ENCODE measurements around the gene BDKRB2.
A peak's percentile ranks its signal among the peaks of the same experiment; 100 is the strongest.

BDKRB2 gene

GRCh38 chr14:96191353-96191752, 13.3 kb upstream of the BDKRB2 start:
- no peaks in the 10 kb centered on the region for H3K36me3 ChIP-seq (ENCODE audit: control insufficient read depth in 1 of 2, insufficient read depth in 2 of 2, low read length in 2 of 2)

GRCh38 chr14:96191841-96192462, 12.7 kb upstream of the BDKRB2 start:
- Histone ChIP-seq H3K4me3 (ENCODE audit: low read depth in 1 of 2, low read length in 2 of 2) (no peak overlapping the region), H3K36me3 (ENCODE audit: control insufficient read depth in 1 of 2, insufficient read depth in 2 of 2, low read length in 2 of 2) (no peaks in the 10 kb centered on the region), H3K4me1 (ENCODE audit: control insufficient read depth in 1 of 2, insufficient read depth in 2 of 2, low read length in 2 of 2) (peaks cover 0 to 4% of the 10 kb centered on the region in 2 donors), H3K9me3 (ENCODE audit: control insufficient read depth in 1 of 2, low read length in 2 of 2) (no peaks in the 10 kb centered on the region), H3K9ac (ENCODE audit: low read depth in 1 of 2, low read length in 2 of 2) (no peak overlapping the region), H3K27me3 (ENCODE audit: control insufficient read depth in 1 of 2, insufficient read depth in 2 of 2, low read length in 2 of 2) (no peaks in the 10 kb centered on the region), H3K27ac (ENCODE audit: low read depth, low read length) (no peak overlapping the region)

More at GRCh38 chr14:96191353-96191752, 13.3 kb upstream of the BDKRB2 start:
- peaks cover 0 to 4% of the 10 kb centered on the region in 2 donors for H3K4me1 ChIP-seq (ENCODE audit: control insufficient read depth in 1 of 2, insufficient read depth in 2 of 2, low read length in 2 of 2)
- H3K27me3 ChIP-seq (ENCODE audit: control insufficient read depth in 1 of 2, insufficient read depth in 2 of 2, low read length in 2 of 2): no peaks in the 10 kb centered on the region
- no peak overlapping the region for H3K4me3 ChIP-seq (ENCODE audit: low read depth in 1 of 2, low read length in 2 of 2)
- no peak overlapping the region for H3K9ac ChIP-seq (ENCODE audit: low read depth in 1 of 2, low read length in 2 of 2)
- no peak overlapping the region for H3K27ac ChIP-seq (ENCODE audit: low read depth, low read length)
- H3K9me3 ChIP-seq (ENCODE audit: control insufficient read depth in 1 of 2, low read length in 2 of 2): no peaks in the 10 kb centered on the region

- H3K9me3 ChIP-seq (ENCODE audit: control insufficient read depth in 1 of 2, low read length in 2 of 2): no peaks in the 10 kb centered on the region
- no peak overlapping the region for H3K27ac ChIP-seq (ENCODE audit: low read depth, low read length)
- H3K9ac ChIP-seq (ENCODE audit: low read depth in 1 of 2, low read length in 2 of 2): no peak overlapping the region
- H3K27me3 ChIP-seq (ENCODE audit: control insufficient read depth in 1 of 2, insufficient read depth in 2 of 2, low read length in 2 of 2): no peaks in the 10 kb centered on the region
- no peaks in the 10 kb centered on the region for H3K36me3 ChIP-seq (ENCODE audit: control insufficient read depth in 1 of 2, insufficient read depth in 2 of 2, low read length in 2 of 2)
- H3K4me3 ChIP-seq (ENCODE audit: low read depth in 1 of 2, low read length in 2 of 2): no peak overlapping the region
- peaks cover 0 to 4% of the 10 kb centered on the region in 2 donors for H3K4me1 ChIP-seq (ENCODE audit: control insufficient read depth in 1 of 2, insufficient read depth in 2 of 2, low read length in 2 of 2)
These were observed 11.4 kb upstream of the BDKRB2 start for GRCh38 chr14:96192975-96193805.

- Histone ChIP-seq H3K27me3 (ENCODE audit: control insufficient read depth in 1 of 2, insufficient read depth in 2 of 2, low read length in 2 of 2) (no peaks in the 10 kb centered on the region), H3K9me3 (ENCODE audit: control insufficient read depth in 1 of 2, low read length in 2 of 2) (no peaks in the 10 kb centered on the region), H3K27ac (ENCODE audit: low read depth, low read length) (peak overlapping the region; percentile 14), H3K4me3 (ENCODE audit: low read depth in 1 of 2, low read length in 2 of 2) (no peak overlapping the region), H3K36me3 (ENCODE audit: control insufficient read depth in 1 of 2, insufficient read depth in 2 of 2, low read length in 2 of 2) (no peaks in the 10 kb centered on the region), H3K9ac (ENCODE audit: low read depth in 1 of 2, low read length in 2 of 2) (no peak overlapping the region), H3K4me1 (ENCODE audit: control insufficient read depth in 1 of 2, insufficient read depth in 2 of 2, low read length in 2 of 2) (peaks cover 0 to 9% of the 10 kb centered on the region in 2 donors)
These were observed 10.4 kb upstream of the BDKRB2 start for GRCh38 chr14:96194262-96194656.

GRCh38 chr14:96194657-96195431, 9.8 kb upstream of the BDKRB2 start:
- Histone ChIP-seq H3K9ac (ENCODE audit: low read depth in 1 of 2, low read length in 2 of 2) (no peak overlapping the region), H3K9me3 (ENCODE audit: control insufficient read depth in 1 of 2, low read length in 2 of 2) (no peaks in the 10 kb centered on the region), H3K27ac (ENCODE audit: low read depth, low read length) (peak overlapping the region; percentile 7), H3K27me3 (ENCODE audit: control insufficient read depth in 1 of 2, insufficient read depth in 2 of 2, low read length in 2 of 2) (no peaks in the 10 kb centered on the region), H3K4me1 (ENCODE audit: control insufficient read depth in 1 of 2, insufficient read depth in 2 of 2, low read length in 2 of 2) (peaks cover 0 to 9% of the 10 kb centered on the region in 2 donors), H3K36me3 (ENCODE audit: control insufficient read depth in 1 of 2, insufficient read depth in 2 of 2, low read length in 2 of 2) (no peaks in the 10 kb centered on the region), H3K4me3 (ENCODE audit: low read depth in 1 of 2, low read length in 2 of 2) (no peak overlapping the region)

- H3K9ac ChIP-seq (ENCODE audit: low read depth in 1 of 2, low read length in 2 of 2): no peak overlapping the region
These were observed 9.1 kb upstream of the BDKRB2 start for GRCh38 chr14:96195441-96196081.

GRCh38 chr14:96197163-96197852, 7.3 kb upstream of the BDKRB2 start:
- Histone ChIP-seq H3K4me1 (ENCODE audit: control insufficient read depth in 1 of 2, insufficient read depth in 2 of 2, low read length in 2 of 2) (peaks cover 5 to 13% of the 10 kb centered on the region in 2 donors), H3K9me3 (ENCODE audit: control insufficient read depth in 1 of 2, low read length in 2 of 2) (no peaks in the 10 kb centered on the region), H3K36me3 (ENCODE audit: control insufficient read depth in 1 of 2, insufficient read depth in 2 of 2, low read length in 2 of 2) (no peaks in the 10 kb centered on the region), H3K27ac (ENCODE audit: low read depth, low read length) (peak overlapping the region; percentile 40), H3K27me3 (ENCODE audit: control insufficient read depth in 1 of 2, insufficient read depth in 2 of 2, low read length in 2 of 2) (no peaks in the 10 kb centered on the region), H3K9ac (ENCODE audit: low read depth in 1 of 2, low read length in 2 of 2) (no peak overlapping the region), H3K4me3 (ENCODE audit: low read depth in 1 of 2, low read length in 2 of 2) (no peak overlapping the region)

More at GRCh38 chr14:96195441-96196081, 9.1 kb upstream of the BDKRB2 start:
- no peak overlapping the region for H3K27ac ChIP-seq (ENCODE audit: low read depth, low read length)
- no peaks in the 10 kb centered on the region for H3K36me3 ChIP-seq (ENCODE audit: control insufficient read depth in 1 of 2, insufficient read depth in 2 of 2, low read length in 2 of 2)
- peaks cover 0 to 9% of the 10 kb centered on the region in 2 donors for H3K4me1 ChIP-seq (ENCODE audit: control insufficient read depth in 1 of 2, insufficient read depth in 2 of 2, low read length in 2 of 2)
- no peaks in the 10 kb centered on the region for H3K27me3 ChIP-seq (ENCODE audit: control insufficient read depth in 1 of 2, insufficient read depth in 2 of 2, low read length in 2 of 2)
- no peak overlapping the region for H3K4me3 ChIP-seq (ENCODE audit: low read depth in 1 of 2, low read length in 2 of 2)
- H3K9me3 ChIP-seq (ENCODE audit: control insufficient read depth in 1 of 2, low read length in 2 of 2): no peaks in the 10 kb centered on the region

GRCh38 chr14:96197969-96198368, 6.7 kb upstream of the BDKRB2 start:
- Histone ChIP-seq H3K27me3 (ENCODE audit: control insufficient read depth in 1 of 2, insufficient read depth in 2 of 2, low read length in 2 of 2) (no peaks in the 10 kb centered on the region), H3K27ac (ENCODE audit: low read depth, low read length) (peak overlapping the region; percentile 40), H3K36me3 (ENCODE audit: control insufficient read depth in 1 of 2, insufficient read depth in 2 of 2, low read length in 2 of 2) (no peaks in the 10 kb centered on the region), H3K4me1 (ENCODE audit: control insufficient read depth in 1 of 2, insufficient read depth in 2 of 2, low read length in 2 of 2) (peaks cover 5 to 13% of the 10 kb centered on the region in 2 donors), H3K4me3 (ENCODE audit: low read depth in 1 of 2, low read length in 2 of 2) (no peak overlapping the region), H3K9ac (ENCODE audit: low read depth in 1 of 2, low read length in 2 of 2) (no peak overlapping the region), H3K9me3 (ENCODE audit: control insufficient read depth in 1 of 2, low read length in 2 of 2) (no peaks in the 10 kb centered on the region)

- Histone ChIP-seq H3K27me3 (ENCODE audit: control insufficient read depth in 1 of 2, insufficient read depth in 2 of 2, low read length in 2 of 2) (no peaks in the 10 kb centered on the region), H3K4me1 (ENCODE audit: control insufficient read depth in 1 of 2, insufficient read depth in 2 of 2, low read length in 2 of 2) (peaks cover 10% of the 10 kb centered on the region in 2 donors), H3K9me3 (ENCODE audit: control insufficient read depth in 1 of 2, low read length in 2 of 2) (no peaks in the 10 kb centered on the region), H3K36me3 (ENCODE audit: control insufficient read depth in 1 of 2, insufficient read depth in 2 of 2, low read length in 2 of 2) (no peaks in the 10 kb centered on the region), H3K27ac (ENCODE audit: low read depth, low read length) (no peak overlapping the region), H3K4me3 (ENCODE audit: low read depth in 1 of 2, low read length in 2 of 2) (no peak overlapping the region), H3K9ac (ENCODE audit: low read depth in 1 of 2, low read length in 2 of 2) (no peak overlapping the region)
These were observed 6.1 kb upstream of the BDKRB2 start for GRCh38 chr14:96198430-96199130.

All from duodenal mucosa (tissue), 2 donors.